Measurements from ENCODE around the gene MAN2A1.

The MAN2A1 gene

GRCh38 chr5:109907189-109907588 lies 217.5 kb downstream of the MAN2A1 start:
- DNase-seq (ENCODE audit: low read depth, low spot score) = no peak

GRCh38 chr5:109907731-109908130 lies 218.0 kb downstream of the MAN2A1 start:
- DNase-seq (ENCODE audit: low read depth, low spot score) = no peak

- no peak for DNase-seq (ENCODE audit: low read depth, low spot score)
These were observed 218.6 kb downstream of the MAN2A1 start for GRCh38 chr5:109908366-109908765.

GRCh38 chr5:109910874-109911273 lies 221.1 kb downstream of the MAN2A1 start:
- no peak for DNase-seq (ENCODE audit: low read depth, low spot score)

- no peak for DNase-seq (ENCODE audit: low read depth, low spot score)
These were observed 222.0 kb downstream of the MAN2A1 start for GRCh38 chr5:109911731-109912130.

- no peak for DNase-seq (ENCODE audit: low read depth, low spot score)
These were observed 225.2 kb downstream of the MAN2A1 start for GRCh38 chr5:109914906-109915305.

- DNase-seq (ENCODE audit: low read depth, low spot score) = no peak
These were observed 226.9 kb downstream of the MAN2A1 start for GRCh38 chr5:109916481-109917153.

All from ELF-1 (cell line).